Fibroblast of villous mesenchyme (primary cell): ENCODE measurements around the gene SACM1L. TPM values are rescaled to one million over a fixed set of nuclear protein-coding genes. Genes with fewer than 3 reads are reported as not detected.

Source experiments
- DNase-seq: peaks from one replicate; pipeline ENCODE4 v3.0.0-alpha.2; 2010; ENCODE audit warnings: low read depth
- H3K4me3 ChIP-seq: 2 replicates; pipeline ENCODE4 v1.5.1; 2011; ENCODE audit warnings: low read depth, mild to moderate bottlenecking, low read length
- total RNA-seq: library from RNA; depleted of rRNA; stranded (reverse); fragments of >200 nt; gene quantifications from 2 replicates; pipeline ENCODE4 v1.2.3, GENCODE V29; 2012
- TF ChIP-seq, protein P1 (sequence below): IDR thresholded peaks from 2 replicates; pipeline ENCODE4 v1.5.1; 2012; ENCODE audit warnings: low read depth, mild to moderate bottlenecking, low read length; ENCODE audit not compliant: insufficient read depth

SACM1L gene, protein sequence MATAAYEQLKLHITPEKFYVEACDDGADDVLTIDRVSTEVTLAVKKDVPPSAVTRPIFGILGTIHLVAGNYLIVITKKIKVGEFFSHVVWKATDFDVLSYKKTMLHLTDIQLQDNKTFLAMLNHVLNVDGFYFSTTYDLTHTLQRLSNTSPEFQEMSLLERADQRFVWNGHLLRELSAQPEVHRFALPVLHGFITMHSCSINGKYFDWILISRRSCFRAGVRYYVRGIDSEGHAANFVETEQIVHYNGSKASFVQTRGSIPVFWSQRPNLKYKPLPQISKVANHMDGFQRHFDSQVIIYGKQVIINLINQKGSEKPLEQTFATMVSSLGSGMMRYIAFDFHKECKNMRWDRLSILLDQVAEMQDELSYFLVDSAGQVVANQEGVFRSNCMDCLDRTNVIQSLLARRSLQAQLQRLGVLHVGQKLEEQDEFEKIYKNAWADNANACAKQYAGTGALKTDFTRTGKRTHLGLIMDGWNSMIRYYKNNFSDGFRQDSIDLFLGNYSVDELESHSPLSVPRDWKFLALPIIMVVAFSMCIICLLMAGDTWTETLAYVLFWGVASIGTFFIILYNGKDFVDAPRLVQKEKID
- 29.3 and 53.1 TPM in 2 replicates for total RNA-seq

DNA sequence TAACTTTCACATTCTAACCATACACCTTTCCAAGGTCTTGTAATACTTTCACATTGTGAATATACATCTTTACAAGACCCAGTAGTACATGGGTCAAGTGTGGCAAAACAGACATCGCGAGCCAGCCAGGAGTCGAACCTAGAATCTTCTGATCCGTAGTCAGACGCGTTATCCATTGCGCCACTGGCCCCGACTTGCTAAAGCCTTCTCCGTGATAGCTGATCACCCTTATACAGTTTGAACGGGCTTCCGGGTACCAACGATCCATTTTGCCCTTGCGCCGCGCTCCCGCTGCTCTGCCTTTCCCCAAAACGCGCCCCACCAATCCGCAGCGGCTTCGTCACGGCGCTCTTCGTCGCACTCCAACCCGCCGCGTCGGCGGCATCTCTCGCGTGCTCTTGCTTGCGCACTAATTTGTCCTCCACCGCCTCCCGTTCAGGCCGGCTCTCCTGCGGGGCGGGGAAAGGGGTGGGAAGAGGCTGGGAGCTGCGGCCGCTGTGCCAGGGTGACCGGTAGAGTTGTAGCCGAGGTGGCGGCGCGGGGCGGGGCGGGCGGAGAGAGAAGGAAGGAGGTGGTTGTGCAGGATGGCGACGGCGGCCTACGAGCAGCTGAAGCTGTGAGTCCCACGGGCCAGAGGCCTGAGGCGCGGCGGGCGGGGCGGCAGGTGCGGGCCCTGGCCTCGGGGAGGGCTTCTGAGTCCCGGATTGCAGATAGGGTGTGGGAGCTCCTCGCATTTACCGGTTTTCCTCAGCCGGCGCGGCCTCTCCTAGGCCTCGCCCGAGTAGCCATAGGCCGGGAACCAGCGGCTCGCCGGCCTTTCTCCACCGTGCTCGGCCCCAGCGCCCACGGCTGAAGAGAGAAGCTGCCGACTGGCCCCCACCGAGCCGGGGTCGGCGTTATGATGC is at the start of gene SACM1L:
Gene SACM1L (plus strand): TSS at position 515 of the 905 bp plus-strand sequence. CDS start 70 bp downstream, at position 585.
- TF ChIP-seq, protein P1, sequence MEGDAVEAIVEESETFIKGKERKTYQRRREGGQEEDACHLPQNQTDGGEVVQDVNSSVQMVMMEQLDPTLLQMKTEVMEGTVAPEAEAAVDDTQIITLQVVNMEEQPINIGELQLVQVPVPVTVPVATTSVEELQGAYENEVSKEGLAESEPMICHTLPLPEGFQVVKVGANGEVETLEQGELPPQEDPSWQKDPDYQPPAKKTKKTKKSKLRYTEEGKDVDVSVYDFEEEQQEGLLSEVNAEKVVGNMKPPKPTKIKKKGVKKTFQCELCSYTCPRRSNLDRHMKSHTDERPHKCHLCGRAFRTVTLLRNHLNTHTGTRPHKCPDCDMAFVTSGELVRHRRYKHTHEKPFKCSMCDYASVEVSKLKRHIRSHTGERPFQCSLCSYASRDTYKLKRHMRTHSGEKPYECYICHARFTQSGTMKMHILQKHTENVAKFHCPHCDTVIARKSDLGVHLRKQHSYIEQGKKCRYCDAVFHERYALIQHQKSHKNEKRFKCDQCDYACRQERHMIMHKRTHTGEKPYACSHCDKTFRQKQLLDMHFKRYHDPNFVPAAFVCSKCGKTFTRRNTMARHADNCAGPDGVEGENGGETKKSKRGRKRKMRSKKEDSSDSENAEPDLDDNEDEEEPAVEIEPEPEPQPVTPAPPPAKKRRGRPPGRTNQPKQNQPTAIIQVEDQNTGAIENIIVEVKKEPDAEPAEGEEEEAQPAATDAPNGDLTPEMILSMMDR, result no peak
- H3K4me3 ChIP-seq, result peak within 1 kb of the TSS; percentile 86
- DNase-seq, result peak; percentile 99

DNA sequence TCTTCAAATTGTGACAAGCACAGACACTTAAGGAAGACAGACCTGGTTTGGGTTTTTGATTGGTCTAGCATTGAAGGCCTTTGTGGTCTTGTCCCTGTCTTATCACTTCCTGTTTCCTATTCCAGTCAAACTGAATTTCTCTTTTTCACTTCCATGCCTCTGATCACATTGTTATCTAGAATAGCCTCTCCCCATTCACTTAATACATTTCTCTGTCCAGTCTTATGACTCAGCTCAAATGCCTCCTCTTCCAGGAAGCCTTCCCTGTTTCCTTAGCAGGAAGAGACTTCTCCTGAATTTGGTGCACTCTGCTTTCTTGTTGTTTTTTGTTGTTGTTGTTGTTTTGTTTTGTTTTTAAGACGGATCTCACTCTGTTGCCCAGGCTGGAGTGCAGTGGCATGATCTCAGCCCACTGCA is 49.1 kb upstream of the SACM1L start:
- DNase-seq, result no peak
- TF ChIP-seq, protein P1, result no peak
- H3K4me3 ChIP-seq, result no peak overlapping the region

DNA sequence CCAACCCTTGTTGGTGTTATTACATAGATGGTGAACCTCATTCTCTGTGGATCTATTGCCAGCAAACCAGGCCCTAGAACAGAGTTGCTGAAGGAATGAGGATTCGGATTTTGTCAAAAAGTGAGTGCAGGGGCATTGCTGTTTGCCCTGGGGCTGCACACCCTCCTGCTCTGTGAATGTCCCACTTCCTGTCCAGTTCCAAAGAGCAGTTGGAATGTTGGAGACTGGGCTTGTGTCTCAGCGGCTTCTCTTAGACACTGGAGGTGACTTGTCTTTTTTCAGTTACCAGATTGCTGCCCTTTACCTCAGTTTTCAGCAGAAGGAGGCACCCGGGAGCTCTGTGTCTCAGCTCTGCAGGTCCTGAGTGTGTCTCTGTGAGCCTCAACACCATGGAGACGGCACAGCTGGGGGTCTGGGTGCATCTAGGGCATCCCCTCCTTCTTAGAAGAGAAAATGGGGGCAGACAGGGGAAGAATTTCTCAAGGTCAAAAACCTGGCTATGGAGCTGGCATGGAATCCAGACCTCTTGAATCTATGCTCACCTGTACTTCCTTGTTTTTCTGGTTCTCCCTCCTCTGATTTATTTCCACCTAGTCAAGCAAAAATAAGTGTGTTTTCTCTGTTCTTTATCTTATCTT is 48.4 kb upstream of the SACM1L start:
- H3K4me3 ChIP-seq, result no peak overlapping the region
- TF ChIP-seq, protein P1, result no peak
- DNase-seq, result no peak

DNA sequence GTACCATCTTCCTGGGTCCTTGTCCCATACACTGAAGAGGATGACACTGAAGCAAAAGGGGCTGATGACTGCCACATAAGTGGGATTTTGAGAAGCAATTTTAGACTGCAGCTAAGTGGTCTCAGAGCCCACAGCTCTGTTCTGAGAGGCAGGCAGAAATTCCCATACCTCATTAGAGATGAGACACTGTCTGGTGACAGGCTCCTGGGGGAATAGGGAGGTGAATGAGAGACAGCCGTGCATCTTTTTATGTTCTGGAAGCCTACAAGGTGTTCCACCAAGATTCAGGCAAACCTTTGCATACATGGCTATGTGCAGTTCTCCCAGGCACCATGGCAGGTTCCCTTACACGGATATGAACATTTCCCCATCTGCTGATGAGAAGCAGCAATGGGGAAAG is 47.4 kb upstream of the SACM1L start:
- TF ChIP-seq, protein P1, result no peak
- no peak overlapping the region for H3K4me3 ChIP-seq
- no peak for DNase-seq

DNA sequence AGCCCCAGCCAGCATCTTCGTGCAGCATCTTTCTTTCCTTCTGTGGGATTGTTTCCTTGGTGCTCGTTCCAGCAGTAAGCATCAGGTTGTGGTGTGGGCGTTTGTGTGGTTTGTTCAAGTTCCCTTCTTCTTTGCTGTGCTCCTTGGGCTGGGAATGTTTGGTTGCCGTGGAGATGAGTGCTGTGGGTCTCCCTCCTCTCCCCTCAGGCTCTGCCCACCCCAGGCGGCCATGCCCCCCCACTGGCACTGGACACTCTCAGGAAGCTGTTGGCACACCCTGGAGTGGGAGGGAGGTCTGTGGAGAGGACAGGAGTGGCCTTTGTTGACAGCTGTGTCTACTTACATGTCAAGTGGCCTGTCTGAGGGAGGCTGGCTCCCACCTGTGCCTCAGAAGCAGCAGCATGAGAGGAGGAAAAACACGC is 46.5 kb upstream of the SACM1L start:
- peak; percentile 34 for DNase-seq
- TF ChIP-seq, protein P1, result no peak
- H3K4me3 ChIP-seq, result no peak overlapping the region

DNA sequence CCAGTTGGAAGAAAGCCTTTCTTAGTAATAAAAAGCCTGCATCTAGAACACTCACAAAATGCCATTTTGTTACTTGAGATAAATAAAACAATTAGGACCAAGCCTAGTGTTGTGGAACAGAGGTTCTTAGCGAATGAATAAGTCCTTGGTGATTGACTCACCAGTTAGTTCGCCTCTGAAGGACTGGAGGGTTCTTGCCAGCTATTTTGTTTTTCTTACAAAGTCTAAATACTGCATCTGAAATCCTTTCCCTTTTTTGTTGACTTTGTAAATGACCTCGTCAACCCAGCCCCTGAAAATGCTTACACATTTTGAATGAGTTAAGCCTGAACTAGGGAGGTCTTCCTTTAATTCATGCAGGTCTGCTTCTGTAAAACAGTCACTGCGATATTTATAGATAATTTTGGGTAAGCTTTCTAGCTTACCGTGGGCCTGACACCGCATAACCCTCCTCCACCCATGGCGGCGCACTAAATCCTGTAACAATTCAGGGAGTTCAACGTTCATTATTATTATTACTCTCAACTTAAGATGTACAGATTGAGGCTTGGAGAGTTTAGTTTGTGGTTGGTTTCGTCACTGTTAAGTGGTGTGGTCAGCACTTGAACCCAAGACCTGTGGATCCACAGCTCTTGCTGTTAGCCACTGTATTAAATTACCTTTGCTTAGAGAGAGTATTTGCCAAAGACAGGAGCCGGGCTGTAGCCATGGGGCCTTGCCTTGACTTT is 45.0 kb upstream of the SACM1L start:
- H3K4me3 ChIP-seq, result no peak overlapping the region
- DNase-seq, result peak; percentile 78
- TF ChIP-seq, protein P1, result no peak
